ENCODE measurements around the gene LYVE1. TPM values are rescaled to one million over a fixed set of nuclear protein-coding genes. Genes with fewer than 3 reads are reported as not detected.

Gene LYVE1
- total RNA-seq, 2 donors from 2014 or later = 31.3 to 39.4 TPM

Other genes starting within 250 kb of the LYVE1 start
- 10 to 100 TPM; 12.0 to 15.0 TPM for gene AMPD3, start 113.4 kb downstream of the LYVE1 start, total RNA-seq
- 10 to 100 TPM; 36.5 to 40.4 TPM for gene RNF141, start 27.5 kb downstream of the LYVE1 start, total RNA-seq
- 10 to 100 TPM in 1 of 2 donors, 1 to 10 TPM in 1; 7.7 to 22.9 TPM for gene IRAG1, start 125.1 kb upstream of the LYVE1 start, total RNA-seq
- 10 to 100 TPM; 26.9 to 35.0 TPM for gene CTR9, start 182.6 kb upstream of the LYVE1 start, total RNA-seq
- gene EIF4G2, start 240.3 kb upstream of the LYVE1 start, total RNA-seq = 100 to 1,000 TPM; 726 to 854 TPM